A549 (cell line): ENCODE data around the gene TSPAN14. TPM values are rescaled to one million over a fixed set of nuclear protein-coding genes. Genes with fewer than 3 reads are reported as not detected.

Source experiments
- ATAC-seq, 2 experiments: fragments of 200-7000 bp in 1 of 2; fragments of >200 bp in 1 of 2; cut with Nextera tagmentation in 1 of 2; cut with Tn5 transposase in 1 of 2; 3 replicates each; pipeline versions ENCODE4 v1.8.0 to v1.9.1; 2018 to 2020; ENCODE audit warnings: mild to moderate bottlenecking in 1 of 2, moderate library complexity in 1 of 2
- CTCF ChIA-PET: fragments of 300-600 bp; sonication (Branson Sonifier 250); formaldehyde crosslinking; extraction: SDS; loops from one replicate; lab custom pipeline; 2021; ENCODE audit warnings: antibody characterized with exemption, inconsistent platforms; lab: Yijun Ruan, JAX
- POLR2A ChIA-PET: fragments of 350-600 bp; formaldehyde crosslinking; extraction: SDS; loops from one replicate; lab custom pipeline; 2021; ENCODE audit warnings: antibody characterized with exemption, inconsistent platforms; lab: Yijun Ruan, JAX
- DNase-seq, 2 experiments: peaks; one replicate each; pipeline versions ENCODE4 v3.0.0 to v3.0.0-alpha.2; 2011 to 2016; ENCODE audit warnings: low read depth in 1 of 2, low spot score in 1 of 2
- FAIRE-seq: peaks from 2 replicates; lab custom pipeline; 2011; peaks lifted over from hg19 to GRCh38; lab: Jason Lieb, UNC
- H3K27ac ChIP-seq, 2 experiments: fragments of >200 bp; sonication (Bioruptor Twin); formaldehyde crosslinking; 3 replicates each; pipeline ENCODE4 v1.5.1; 2016 to 2017
- H3K4me1 ChIP-seq: fragments of >200 bp; sonication (Bioruptor Twin); formaldehyde crosslinking; 3 replicates; pipeline ENCODE4 v1.6.1; 2016
- H3K4me2 ChIP-seq: fragments of >200 bp; sonication (Bioruptor Twin); formaldehyde crosslinking; 3 replicates; pipeline ENCODE4 v1.6.1; 2016
- H3K4me3 ChIP-seq: fragments of >200 bp; sonication (Bioruptor Twin); formaldehyde crosslinking; 3 replicates; pipeline ENCODE4 v1.5.1; 2016
- H3K9me3 ChIP-seq: fragments of >200 bp; sonication (Bioruptor Twin); formaldehyde crosslinking; 3 replicates; pipeline ENCODE4 v1.6.1; 2016
- BHLHE40 ChIP-seq: IDR thresholded peaks from 2 replicates; pipeline ENCODE4 v1.6.1; 2012; ENCODE audit warnings: low read depth, low read length, inconsistent platforms
- CBX8 ChIP-seq: fragments of 200-600 bp; sonication (generic); IDR thresholded peaks from 2 replicates; pipeline ENCODE4 v1.6.1; 2016
- CTCF ChIP-seq: fragments of >200 bp; sonication (Bioruptor Twin); formaldehyde crosslinking; IDR thresholded peaks from 3 replicates; pipeline ENCODE4 v1.5.1; 2016
- E2F6 ChIP-seq: IDR thresholded peaks from 2 replicates; pipeline ENCODE4 v1.6.1; 2012; ENCODE audit warnings: low read depth, borderline replicate concordance
- ESRRA ChIP-seq: fragments of 150-350 bp; IDR thresholded peaks from 2 replicates; pipeline ENCODE4 v1.6.1; 2014; ENCODE audit warnings: mild to moderate bottlenecking, low read length, borderline replicate concordance
- FOSB ChIP-seq: fragments of 250-450 bp; sonication (Bioruptor Pico); IDR thresholded peaks from 2 replicates; pipeline ENCODE4 v1.5.0; 2020; ENCODE audit warnings: mild to moderate bottlenecking, moderate library complexity
- FOXS1 ChIP-seq: fragments of 250-450 bp; sonication (Bioruptor Pico); IDR thresholded peaks from 2 replicates; pipeline ENCODE4 v1.5.0; 2020; ENCODE audit warnings: mild to moderate bottlenecking, moderate library complexity
- GATA3 ChIP-seq: IDR thresholded peaks from 2 replicates; pipeline ENCODE4 v1.6.1; 2012; ENCODE audit warnings: borderline replicate concordance
- HDAC2 ChIP-seq: fragments of 200-600 bp; sonication (generic); IDR thresholded peaks from 2 replicates; pipeline ENCODE4 v1.6.1; 2016
- HES2 ChIP-seq: fragments of >200 bp; sonication (Bioruptor Twin); formaldehyde crosslinking; IDR thresholded peaks from 2 replicates; pipeline ENCODE4 v1.6.1; 2016
- HEYL ChIP-seq: fragments of 250-450 bp; sonication (Bioruptor Pico); IDR thresholded peaks from 2 replicates; pipeline ENCODE4 v1.8.0; 2021; ENCODE audit warnings: mild to moderate bottlenecking, moderate library complexity
- HOXA7 ChIP-seq: fragments of 250-450 bp; sonication (Bioruptor Pico); IDR thresholded peaks from 2 replicates; pipeline ENCODE4 v1.5.0; 2020; ENCODE audit warnings: mild to moderate bottlenecking, moderate library complexity
- MAFK ChIP-seq: fragments of 450-650 bp; IDR thresholded peaks from 2 replicates; pipeline ENCODE4 v1.6.1; 2014; ENCODE audit not compliant: partially characterized antibody
- MAZ ChIP-seq: fragments of 150-350 bp; IDR thresholded peaks from 2 replicates; pipeline ENCODE4 v1.6.1; 2014; ENCODE audit warnings: antibody characterized with exemption, low read depth, low read length, borderline replicate concordance
- MYC ChIP-seq: IDR thresholded peaks from 2 replicates; pipeline ENCODE4 v1.6.1; 2012; ENCODE audit warnings: mild to moderate bottlenecking, inconsistent platforms, low read length, improper control_type of control experiment, borderline replicate concordance
- RAD21 ChIP-seq, 2 experiments: fragments of >200 bp in 1 of 2; sonication (Bioruptor Twin) in 1 of 2; formaldehyde crosslinking in 1 of 2; IDR thresholded peaks in 1 of 2; conservative IDR thresholded peaks in 1 of 2; 2 replicates in 1 of 2; 3 replicates in 1 of 2; pipeline ENCODE4 v1.6.1; 2012 to 2018; ENCODE audit warnings: inconsistent platforms in 1 of 2
- RARB ChIP-seq: fragments of 250-450 bp; sonication (Bioruptor Pico); IDR thresholded peaks from 2 replicates; pipeline ENCODE4 v1.8.0; 2021; ENCODE audit warnings: mild to moderate bottlenecking, moderate library complexity
- RFX5 ChIP-seq: fragments of 450-650 bp; IDR thresholded peaks from 2 replicates; pipeline ENCODE4 v1.7.1; 2014; ENCODE audit warnings: antibody characterized with exemption, mild to moderate bottlenecking, moderate library complexity
- TFCP2L1 ChIP-seq: fragments of 250-450 bp; sonication (Bioruptor Pico); IDR thresholded peaks from 2 replicates; pipeline ENCODE4 v1.5.0; 2021; ENCODE audit warnings: mild to moderate bottlenecking
- ZC3H11A ChIP-seq: fragments of 450-650 bp; IDR thresholded peaks from 2 replicates; pipeline ENCODE4 v1.6.1; 2014; ENCODE audit warnings: antibody characterized with exemption, mild to moderate bottlenecking
- ZFP36 ChIP-seq: fragments of 450-650 bp; IDR thresholded peaks from 2 replicates; pipeline ENCODE4 v1.6.1; 2014; ENCODE audit warnings: borderline replicate concordance; ENCODE audit not compliant: partially characterized antibody
- WGBS: methylation state at CpG from one replicate; pipeline ENCODE4 v1.1.6; 2017; ENCODE audit errors: missing lambda C conversion rate; 5-methylcytosine and 5-hydroxymethylcytosine counted together
- polyA plus RNA-seq, 4 experiments: library from polyadenylated mRNA; depleted of rRNA in 3 of 4; stranded (reverse); fragments of >200 nt; fragmentation: RNase III in 1 of 4; extraction: RNeasy Plus Mini Kit Qiagen cat#74134 plus additional on column Dnase treatment in 1 of 4; gene quantifications; 2 replicates in 3 of 4; 3 replicates in 1 of 4; pipeline ENCODE4 v1.2.3, GENCODE V29; 2011 to 2017

Gene TSPAN14
- polyA plus RNA-seq, 2 of the 4 experiments (the other 2 are of a cell fraction) = 87.0 to 124 TPM

- ATAC-seq (no peak), DNase-seq (no peak), FAIRE-seq (no peak)
- POLR2A ChIA-PET = interaction anchor here (2.5 kb wide), 1 partner anchor 14 kb away, joined by 8 read pairs; the partner anchor contains the start of gene PRXL2A
- Histone ChIP-seq H3K4me3 (no peak overlapping the region), H3K9me3 (no peaks in the 10 kb centered on the region), H3K4me2 (no peak overlapping the region), H3K4me1 (no peaks in the 10 kb centered on the region), H3K27ac (no peak overlapping the region)
- CTCF ChIA-PET = interaction anchor here (1.4 to 5.3 kb wide), 4 partner anchors 10 to 84 kb away, joined by 4 to 48 read pairs (median 8); no protein-coding TSS in a partner anchor
- TF ChIP-seq BHLHE40 (no peak), GATA3 (no peak), HOXA7 (no peak), CBX8 (no peak), RARB (CRISPR knock-in tag) (no peak), TFCP2L1 (CRISPR knock-in tag) (no peak), FOXS1 (no peak), MAFK (peak; percentile 75), ZC3H11A (no peak)
- 86% methylated on average over 8 of the region's 8 CpGs for WGBS
Measured at GRCh38 chr10:80421707-80422536, 32.2 kb upstream of the TSPAN14 start.

- DNase-seq = no peak
- ChIA-PET CTCF (interaction anchor here (1.1 to 2.5 kb wide), 5 partner anchors 16 to 80 kb away, joined by 4 to 14 read pairs (median 4); no protein-coding TSS in a partner anchor), POLR2A (no interaction called here)
- peaks cover 20% of the 10 kb centered on the region for H3K4me1 ChIP-seq
- 93% methylated on average over 2 of the region's 2 CpGs for WGBS
- ATAC-seq = no peak
- TF ChIP-seq HDAC2 (no peak), HOXA7 (no peak)
- H3K4me3 ChIP-seq = no peak overlapping the region
- no peak overlapping the region for H3K27ac ChIP-seq
- no peaks in the 10 kb centered on the region for H3K9me3 ChIP-seq
- H3K4me2 ChIP-seq = no peak overlapping the region
- no peak for FAIRE-seq
Measured at GRCh38 chr10:80425901-80426300, 28.2 kb upstream of the TSPAN14 start.

- DNase-seq (no peak), ATAC-seq (no peak), FAIRE-seq (no peak)
- POLR2A ChIA-PET = no interaction called here
- no peak overlapping the region for H3K27ac ChIP-seq
- peaks cover 22% of the 10 kb centered on the region for H3K4me1 ChIP-seq
- no peak for TF ChIP-seq HES2
- no peak for TF ChIP-seq E2F6
- no peak for TF ChIP-seq FOSB
- TF ChIP-seq RAD21 (conservative IDR thresholded peaks at IDR 0.05 in 1 of 2, IDR thresholded peaks at IDR 0.05 in 1 of 2) = no peak
- no peak for TF ChIP-seq GATA3
- no peak for TF ChIP-seq RFX5
- no peak for TF ChIP-seq MYC
- no peak for TF ChIP-seq MAZ
- no peak for TF ChIP-seq BHLHE40
- no peak for TF ChIP-seq FOXS1
- no peak for TF ChIP-seq HEYL (CRISPR knock-in tag)
- no peak for TF ChIP-seq ESRRA
- no peak for TF ChIP-seq ZFP36
- no peak for TF ChIP-seq CTCF
- 94% methylated on average over 2 of the region's 2 CpGs for WGBS
- H3K9me3 ChIP-seq = no peaks in the 10 kb centered on the region
- CTCF ChIA-PET = interaction anchor here (0.8 to 2.5 kb wide), 3 partner anchors 16 to 20 kb away, joined by 3 to 9 read pairs (median 3); no protein-coding TSS in a partner anchor
- H3K4me2 ChIP-seq = no peak overlapping the region
- H3K4me3 ChIP-seq = no peak overlapping the region
Measured at GRCh38 chr10:80427541-80427940, 26.6 kb upstream of the TSPAN14 start.
